HepG2 (cell line): ENCODE results near the gene KCND3. TPM values are rescaled to one million over a fixed set of nuclear protein-coding genes. Genes with fewer than 3 reads are reported as not detected.

Source experiments
- ASH2L ChIP-seq: fragments of 300-600, 200-600 bp; sonication (generic); IDR thresholded peaks from 2 replicates; pipeline ENCODE4 v1.7.0; 2017; ENCODE audit warnings: low read depth, mild to moderate bottlenecking, moderate library complexity, mixed read lengths, low read length; ENCODE audit not compliant: insufficient read length
- BCL6 ChIP-seq: IDR thresholded peaks from 2 replicates; pipeline ENCODE4 v1.6.1; 2016; ENCODE audit warnings: missing genetic modification reagents, missing compliant biosample characterization
- CREM ChIP-seq, 2 experiments: sonication (generic) in 1 of 2; formaldehyde crosslinking in 1 of 2; IDR thresholded peaks; 2 replicates each; pipeline versions ENCODE4 v1.4.0 to v1.6.1; 2016 to 2020; ENCODE audit warnings: antibody characterized with exemption in 1 of 2, mild to moderate bottlenecking in 1 of 2, missing genetic modification reagents in 1 of 2
- GRHL1 ChIP-seq: sonication (generic); formaldehyde crosslinking; conservative IDR thresholded peaks from 2 replicates; pipeline ENCODE4 v1.8.0; 2022; ENCODE audit warnings: missing genetic modification reagents
- HNF1A ChIP-seq, 2 experiments: sonication (generic) in 1 of 2; formaldehyde crosslinking in 1 of 2; IDR thresholded peaks; 2 replicates each; pipeline versions ENCODE4 v1.4.0 to v1.6.1; 2016 to 2020; ENCODE audit warnings: borderline replicate concordance in 1 of 2, low read depth in 1 of 2, mild to moderate bottlenecking in 1 of 2, missing genetic modification reagents in 1 of 2
- KDM5B ChIP-seq: sonication (generic); formaldehyde crosslinking; IDR thresholded peaks from 2 replicates; pipeline ENCODE4 v1.4.0; 2020; ENCODE audit warnings: missing genetic modification reagents, mild to moderate bottlenecking, borderline replicate concordance
- PCBP1 ChIP-seq: fragments of 200-400 bp; formaldehyde crosslinking; IDR thresholded peaks from 2 replicates; pipeline ENCODE4 v1.6.1; 2017; ENCODE audit warnings: mild to moderate bottlenecking, low read depth, low read length, borderline replicate concordance
- PHF21A ChIP-seq: sonication (generic); formaldehyde crosslinking; IDR thresholded peaks from 2 replicates; pipeline ENCODE4 v1.5.0; 2020; ENCODE audit warnings: mild to moderate bottlenecking, missing genetic modification reagents
- RNF219 ChIP-seq: sonication (generic); formaldehyde crosslinking; IDR thresholded peaks from 2 replicates; pipeline ENCODE4 v1.5.0; 2020; ENCODE audit warnings: mild to moderate bottlenecking, missing genetic modification reagents
- SCMH1 ChIP-seq: sonication (generic); formaldehyde crosslinking; IDR thresholded peaks from 2 replicates; pipeline ENCODE4 v1.9.0; 2021; ENCODE audit warnings: missing genetic modification reagents, mild to moderate bottlenecking, borderline replicate concordance
- SP1 ChIP-seq, 2 experiments: fragments of 450-650 bp in 1 of 2; sonication (generic) in 1 of 2; formaldehyde crosslinking in 1 of 2; IDR thresholded peaks; 2 replicates each; pipeline versions ENCODE4 v1.4.0 to v1.6.1; 2016 to 2020; ENCODE audit warnings: missing genetic modification reagents in 1 of 2
- ZNF251 ChIP-seq: sonication (generic); formaldehyde crosslinking; IDR thresholded peaks from 2 replicates; pipeline ENCODE4 v1.9.0; 2021; ENCODE audit warnings: mild to moderate bottlenecking, missing genetic modification reagents
- ZNF768 ChIP-seq: sonication (generic); formaldehyde crosslinking; IDR thresholded peaks from 2 replicates; pipeline ENCODE4 v1.4.0; 2020; ENCODE audit warnings: missing genetic modification reagents
- polyA plus RNA-seq, 8 experiments: library from polyadenylated mRNA; depleted of rRNA in 3 of 8; stranded (reverse) in 7 of 8; unstranded in 1 of 8; fragments of >200 nt; fragmentation: Illumina TruSeq in 4 of 8; extraction: Trizol in 4 of 8; gene quantifications; 2 replicates each; pipeline versions ENCODE4 v1.2.1 to v1.2.3, GENCODE V29; 2011 to 2016; ENCODE audit warnings: low read depth in 4 of 8, missing spikeins in 1 of 8, mixed read lengths in 1 of 8; ENCODE audit not compliant: insufficient read depth in 1 of 8
- total RNA-seq, 5 experiments: library from RNA; depleted of rRNA; stranded (reverse); fragments of >200 nt; fragmentation: Illumina TruSeq; extraction: Trizol; gene quantifications; 2 replicates each; pipeline ENCODE4 v1.2.3, GENCODE V29; 2016; ENCODE audit warnings: low read depth in 1 of 5

KCND3 gene
- total and polyA plus RNA-seq, 2 of the 13 experiments (the other 11 are each of a cell fraction or from before 2014, with no cell fraction given): 0.04 TPM; not detected in 1

- TF ChIP-seq HNF1A (IDR thresholded peaks at IDR 0.05; ENCODE audit: low read depth) (no peak), HNF1A (CRISPR knock-in tag; IDR thresholded peaks at IDR 0.05; ENCODE audit: borderline replicate concordance) (no peak), CREM (IDR thresholded peaks at IDR 0.05) (no peak), CREM (CRISPR knock-in tag; IDR thresholded peaks at IDR 0.05) (no peak), KDM5B (CRISPR knock-in tag) (no peak), BCL6 (CRISPR knock-in tag) (no peak), GRHL1 (no peak), ZNF768 (CRISPR knock-in tag) (no peak), RNF219 (no peak), ASH2L (no peak), PCBP1 (no peak), PHF21A (CRISPR knock-in tag) (no peak), ZNF251 (CRISPR knock-in tag) (no peak), SP1 (IDR thresholded peaks at IDR 0.05) (no peak), SP1 (CRISPR knock-in tag; IDR thresholded peaks at IDR 0.05) (no peak), SCMH1 (CRISPR knock-in tag) (no peak)
- TF ChIP-seq, all 625 proteins: peak for 0
Observed at GRCh38 chr1:111802984-111803383, 186.5 kb downstream of the KCND3 start (continued).
